GM23338 (cell line): ENCODE measurements around the gene UGT1A10. TPM values are rescaled to one million over a fixed set of nuclear protein-coding genes. Genes with fewer than 3 reads are reported as not detected.

Experiments
- ATAC-seq: fragments of 200-7000 bp; cut with Tn5 transposase; 3 replicates; pipeline ENCODE4 v1.9.1; 2020
- DNase-seq: peaks from one replicate; pipeline ENCODE4 v3.0.0-alpha.2; 2015; ENCODE audit warnings: low spot score
- H2AFZ ChIP-seq: fragments of 200-600 bp; sonication (generic); 2 replicates; pipeline ENCODE4 v1.8.0; 2016; ENCODE audit warnings: antibody characterized with exemption, mild to moderate bottlenecking, moderate library complexity
- H3F3A ChIP-seq: fragments of 200-600 bp; sonication (generic); replicated peaks from 2 replicates; pipeline ENCODE4 v1.8.0; 2017; ENCODE audit warnings: antibody characterized with exemption, mixed run types, low read depth
- H3K27ac ChIP-seq: fragments of 200-600 bp; sonication (generic); 2 replicates; pipeline ENCODE4 v1.6.1; 2016; ENCODE audit warnings: low read depth
- H3K27me3 ChIP-seq: fragments of 200-600 bp; sonication (generic); 2 replicates; pipeline ENCODE4 v1.8.0; 2016; ENCODE audit warnings: mild to moderate bottlenecking, mixed run types, moderate library complexity; ENCODE audit not compliant: insufficient read depth
- H3K36me3 ChIP-seq: fragments of 200-600 bp; sonication (generic); 2 replicates; pipeline ENCODE4 v1.8.0; 2016; ENCODE audit warnings: mild to moderate bottlenecking; ENCODE audit not compliant: insufficient read depth
- H3K4me1 ChIP-seq: fragments of 200-600 bp; sonication (generic); 2 replicates; pipeline ENCODE4 v1.8.0; 2016; ENCODE audit warnings: mild to moderate bottlenecking, moderate library complexity; ENCODE audit not compliant: insufficient read depth
- H3K4me2 ChIP-seq: fragments of 200-600 bp; sonication (generic); 2 replicates; pipeline ENCODE4 v1.7.1; 2017; ENCODE audit warnings: mixed run types
- H3K4me3 ChIP-seq: fragments of 200-600 bp; sonication (generic); 2 replicates; pipeline ENCODE4 v1.6.1; 2016; ENCODE audit warnings: mixed run types
- H3K79me2 ChIP-seq: fragments of 200-600 bp; sonication (generic); replicated peaks from 2 replicates; pipeline ENCODE4 v1.8.0; 2017; ENCODE audit warnings: mild to moderate bottlenecking; ENCODE audit not compliant: insufficient read depth
- H3K9me2 ChIP-seq: fragments of 200-600 bp; sonication (generic); 2 replicates; pipeline ENCODE4 v1.8.0; 2017; ENCODE audit not compliant: insufficient read depth
- H4K20me1 ChIP-seq: fragments of 200-600 bp; sonication (generic); replicated peaks from 2 replicates; pipeline ENCODE4 v1.8.0; 2017; ENCODE audit warnings: mild to moderate bottlenecking; ENCODE audit not compliant: insufficient read depth
- H3K27ac Mint-ChIP-seq: 2 replicates; pipeline ENCODE4 v1.8.0; 2020; ENCODE audit warnings: inconsistent platforms, mild to moderate bottlenecking, moderate library complexity, mixed read lengths
- H3K27me3 Mint-ChIP-seq: 3 replicates; pipeline ENCODE4 v1.8.0; 2022; ENCODE audit warnings: low read depth, mild to moderate bottlenecking, moderate library complexity, mixed read lengths, inconsistent platforms; ENCODE audit not compliant: insufficient read depth, poor library complexity
- H3K36me3 Mint-ChIP-seq: 3 replicates; pipeline ENCODE4 v1.8.0; 2021; ENCODE audit warnings: low read depth, mild to moderate bottlenecking, inconsistent platforms, moderate library complexity, mixed read lengths
- H3K4me1 Mint-ChIP-seq: 3 replicates; pipeline ENCODE4 v1.8.0; 2020; ENCODE audit warnings: mild to moderate bottlenecking, inconsistent platforms, mixed read lengths
- H3K4me3 Mint-ChIP-seq: 3 replicates; pipeline ENCODE4 v1.8.0; 2021; ENCODE audit warnings: moderate library complexity, mild to moderate bottlenecking, inconsistent platforms, mixed read lengths
- H3K9me3 Mint-ChIP-seq: 3 replicates; pipeline ENCODE4 v1.8.0; 2020; ENCODE audit warnings: moderate library complexity, mild to moderate bottlenecking, inconsistent platforms, mixed read lengths
- ZNF462 ChIP-seq: fragments of 250-450 bp; sonication (Bioruptor Pico); IDR thresholded peaks from 2 replicates; pipeline ENCODE4 v1.5.0; 2020; ENCODE audit warnings: mild to moderate bottlenecking, moderate library complexity
- polyA plus RNA-seq: library from polyadenylated mRNA; unstranded; fragments of >200 nt; fragmentation: Nextera tagmentation; extraction: Ambion mirVana; gene quantifications from 2 replicates; pipeline ENCODE4 v1.2.1, GENCODE V29; 2016
- total RNA-seq: library from RNA; depleted of rRNA; stranded (reverse); fragments of >200 nt; shearing (Covaris generic); gene quantifications from 2 replicates; pipeline ENCODE4 v1.2.3, GENCODE V29; 2014
- TF ChIP-seq, protein P1 (sequence below), 2 experiments: fragments of 200-600 bp in 1 of 2; sonication (generic) in 1 of 2; conservative IDR thresholded peaks; 2 replicates each; pipeline versions ENCODE4 v1.5.1 to v1.6.1; 2016 to 2017; ENCODE audit warnings: antibody characterized with exemption in 2 of 2, low read depth in 2 of 2, mild to moderate bottlenecking in 2 of 2, moderate library complexity in 1 of 2

Gene UGT1A10
- total and polyA plus RNA-seq, 2 experiments from 2014 or later: not detected

DNA sequence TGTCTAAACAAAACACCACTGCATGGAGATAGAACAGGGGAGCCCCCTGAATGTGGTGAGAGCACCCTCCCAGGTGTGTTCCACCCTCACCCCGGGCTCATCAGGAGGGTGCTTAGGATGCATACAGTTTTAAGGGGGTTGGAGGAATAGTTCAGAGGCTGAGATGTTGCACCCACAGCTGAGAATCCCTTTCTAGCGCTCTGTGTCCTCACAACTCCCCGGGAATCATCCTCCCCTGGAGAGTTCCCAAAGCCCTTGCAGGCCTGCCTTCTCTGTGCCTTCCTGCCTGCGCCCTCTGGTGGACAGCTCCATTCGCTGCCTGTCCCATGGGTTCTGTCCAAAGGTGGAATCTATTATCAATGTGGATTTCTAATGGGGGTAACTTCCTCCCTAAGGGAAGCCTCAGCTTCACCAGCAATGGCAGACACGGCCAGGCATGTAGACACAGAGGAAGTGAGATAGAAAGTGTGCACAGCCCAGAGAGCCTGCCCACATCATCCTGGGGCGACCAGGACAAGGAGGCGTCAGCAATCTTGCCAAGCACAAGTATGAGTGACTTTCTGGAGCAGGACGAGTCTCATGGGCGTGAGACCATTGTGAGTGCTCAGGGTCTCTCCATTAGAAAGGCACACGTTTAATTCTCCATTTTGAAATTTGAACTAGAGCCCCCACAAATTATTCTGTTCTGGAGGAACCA lies 75.2 kb downstream of the UGT1A10 start:
- no peak overlapping the region for H3K4me3 Mint-ChIP-seq
- no peak for TF ChIP-seq ZNF462 (CRISPR knock-in tag)
- TF ChIP-seq, protein P1, sequence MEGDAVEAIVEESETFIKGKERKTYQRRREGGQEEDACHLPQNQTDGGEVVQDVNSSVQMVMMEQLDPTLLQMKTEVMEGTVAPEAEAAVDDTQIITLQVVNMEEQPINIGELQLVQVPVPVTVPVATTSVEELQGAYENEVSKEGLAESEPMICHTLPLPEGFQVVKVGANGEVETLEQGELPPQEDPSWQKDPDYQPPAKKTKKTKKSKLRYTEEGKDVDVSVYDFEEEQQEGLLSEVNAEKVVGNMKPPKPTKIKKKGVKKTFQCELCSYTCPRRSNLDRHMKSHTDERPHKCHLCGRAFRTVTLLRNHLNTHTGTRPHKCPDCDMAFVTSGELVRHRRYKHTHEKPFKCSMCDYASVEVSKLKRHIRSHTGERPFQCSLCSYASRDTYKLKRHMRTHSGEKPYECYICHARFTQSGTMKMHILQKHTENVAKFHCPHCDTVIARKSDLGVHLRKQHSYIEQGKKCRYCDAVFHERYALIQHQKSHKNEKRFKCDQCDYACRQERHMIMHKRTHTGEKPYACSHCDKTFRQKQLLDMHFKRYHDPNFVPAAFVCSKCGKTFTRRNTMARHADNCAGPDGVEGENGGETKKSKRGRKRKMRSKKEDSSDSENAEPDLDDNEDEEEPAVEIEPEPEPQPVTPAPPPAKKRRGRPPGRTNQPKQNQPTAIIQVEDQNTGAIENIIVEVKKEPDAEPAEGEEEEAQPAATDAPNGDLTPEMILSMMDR (conservative IDR thresholded peaks at IDR 0.05; ENCODE audit: low read depth in 2 of 2): peak; percentile 92 to 94

More for the DNA sequence above, 75.2 kb downstream of the UGT1A10 start:
- 0 out of 2 replicates have a peak overlapping the region, but pooled peaks have one; percentile 52 for H3K27ac Mint-ChIP-seq
- H3K4me1 ChIP-seq: no peaks in the 10 kb centered on the region
- no peaks in the 10 kb centered on the region for H4K20me1 ChIP-seq
- H3K9me2 ChIP-seq: peaks cover 5% of the 10 kb centered on the region; the same call in 1 of the 2 replicates
- peak; percentile 92 for DNase-seq
- no peaks in the 10 kb centered on the region for H3K79me2 ChIP-seq
- ATAC-seq: peak; percentile 100
- H3F3A ChIP-seq: no peaks in the 10 kb centered on the region
- H2AFZ ChIP-seq: peak overlapping the region; percentile 84; the same call in 1 of the 2 replicates
- peaks cover 13% of the 10 kb centered on the region for H3K27me3 Mint-ChIP-seq
- no peaks in the 10 kb centered on the region; the same call in 2 of the 3 replicates for H3K9me3 Mint-ChIP-seq
- no peaks in the 10 kb centered on the region for H3K36me3 Mint-ChIP-seq
- no peak overlapping the region for H3K4me2 ChIP-seq
- peaks cover 4% of the 10 kb centered on the region; the same call in 1 of the 3 replicates for H3K4me1 Mint-ChIP-seq
- no peak overlapping the region for H3K27ac ChIP-seq
- H3K4me3 ChIP-seq: no peak overlapping the region
- H3K27me3 ChIP-seq: no peaks in the 10 kb centered on the region
- no peaks in the 10 kb centered on the region for H3K36me3 ChIP-seq
